HG03521 (cell line): ENCODE results near the gene CAMSAP3.

Experiments
- ATAC-seq: cut with Tn5 transposase; IDR thresholded peaks from one replicate; pipeline ENCODE4 v1.9.1; 2021; ENCODE audit warnings: mild to moderate bottlenecking, moderate library complexity; ENCODE audit not compliant: unreplicated experiment

The CAMSAP3 gene

DNA sequence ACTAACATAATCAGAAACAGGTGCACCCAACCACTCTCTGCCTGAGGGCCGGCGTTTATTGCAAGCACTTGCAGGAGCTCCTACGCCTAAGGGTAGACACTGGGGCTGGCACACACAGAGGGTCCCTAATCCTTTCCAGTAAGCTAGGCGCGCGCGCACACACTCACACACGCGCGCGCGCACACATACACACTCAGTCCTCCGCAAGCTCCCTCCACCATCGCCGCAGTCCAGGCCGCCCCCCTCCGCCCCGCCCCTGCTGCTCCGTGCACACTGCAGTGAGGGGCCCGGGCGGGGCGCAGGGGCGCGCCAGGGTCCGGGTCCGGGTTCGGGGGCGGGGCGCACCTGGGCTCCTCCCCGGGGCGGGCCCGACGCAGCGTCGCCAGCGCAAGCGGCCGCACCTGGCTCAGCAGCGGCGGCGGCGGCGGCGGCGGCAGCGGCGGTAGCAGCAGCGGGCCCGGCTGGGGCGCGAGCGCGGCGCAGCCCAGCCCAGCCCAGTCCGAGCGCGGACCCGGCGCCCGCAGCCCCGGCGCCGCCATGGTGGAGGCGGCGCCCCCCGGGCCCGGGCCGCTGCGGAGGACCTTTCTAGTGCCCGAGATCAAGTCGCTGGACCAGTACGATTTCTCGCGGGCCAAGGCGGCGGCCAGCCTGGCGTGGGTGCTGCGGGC lies at the start of gene CAMSAP3:
Gene CAMSAP3, plus strand, starts transcription at position 398 of the 668 bp plus-strand sequence. Its CDS starts 140 bp downstream, at position 538.
- ATAC-seq: no peak

DNA sequence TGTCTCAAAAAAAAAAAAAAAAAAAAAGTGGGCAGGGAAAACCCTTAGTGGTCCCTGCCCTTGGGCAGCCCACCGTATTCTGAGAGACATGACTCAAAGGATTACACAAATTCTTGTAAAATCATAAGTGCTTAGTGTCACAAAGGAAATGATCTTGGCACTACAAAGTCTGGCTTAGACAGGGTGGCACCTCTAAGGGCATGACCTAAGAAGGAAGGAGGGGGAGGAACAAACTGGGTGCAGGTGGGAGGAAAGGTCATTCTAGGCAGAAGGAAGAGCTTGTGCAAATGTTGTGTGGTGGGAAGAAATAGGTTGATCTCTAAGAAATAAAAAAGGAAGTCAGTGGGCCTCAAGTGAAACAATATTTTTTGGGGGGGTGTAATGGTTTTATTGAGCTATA lies 49.8 kb upstream of the CAMSAP3 start:
- no peak for ATAC-seq

DNA sequence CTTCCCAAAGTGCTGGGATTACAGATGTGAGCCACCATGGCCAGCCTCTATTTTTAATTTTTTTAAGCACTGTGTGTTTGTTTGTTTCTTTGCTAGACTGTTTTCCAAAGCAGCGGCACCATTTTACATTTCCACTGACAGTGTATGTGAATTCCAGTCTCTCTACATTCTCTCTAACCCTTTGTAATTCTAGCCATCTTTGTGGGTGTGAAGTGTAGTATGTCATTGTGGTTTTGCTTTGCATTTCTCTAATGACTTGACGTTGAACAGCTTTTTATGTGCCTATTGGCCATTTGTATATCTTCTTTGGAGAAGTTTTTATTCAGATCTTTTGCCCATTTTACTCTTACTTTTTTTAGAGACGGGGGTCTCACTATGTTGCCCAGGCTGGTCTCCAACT lies 48.5 kb upstream of the CAMSAP3 start:
- ATAC-seq: no peak

DNA sequence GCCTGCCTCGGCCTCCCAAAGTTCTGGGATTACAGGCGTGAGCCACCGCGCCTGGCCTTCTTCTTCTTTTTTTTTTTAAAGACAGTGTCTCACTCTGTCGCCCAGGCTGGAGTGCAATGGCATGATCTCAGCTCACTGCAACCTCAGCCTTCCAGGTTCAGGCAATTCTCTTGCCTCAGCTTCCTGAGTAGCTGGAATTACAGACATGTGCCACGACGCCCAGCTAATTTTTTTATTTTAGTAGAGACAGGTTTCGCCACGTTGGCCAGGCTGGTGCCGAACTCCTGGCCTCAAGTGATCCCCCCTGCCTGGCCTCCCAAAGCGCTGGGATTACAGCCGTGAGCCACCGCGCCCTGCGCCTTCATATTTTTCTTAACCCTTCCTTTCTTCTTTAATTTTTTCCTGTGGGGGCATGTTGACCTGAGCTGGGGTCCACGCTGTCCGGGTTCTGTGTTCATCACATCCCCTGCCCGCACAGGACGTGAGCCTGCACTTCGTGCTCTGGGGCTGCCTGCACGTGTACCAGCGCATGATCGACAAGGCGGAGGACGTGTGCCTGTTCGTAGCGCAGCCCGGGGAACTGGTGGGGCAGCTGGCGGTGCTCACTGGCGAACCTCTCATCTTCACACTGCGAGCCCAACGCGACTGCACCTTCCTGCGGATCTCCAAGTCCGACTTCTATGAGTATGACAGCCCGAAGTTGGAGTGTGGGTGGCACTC lies 46.1 kb upstream of the CAMSAP3 start:
- no peak for ATAC-seq

GRCh38 chr19:7550169-7550770 lies 45.4 kb upstream of the CAMSAP3 start:
- ATAC-seq: no peak

DNA sequence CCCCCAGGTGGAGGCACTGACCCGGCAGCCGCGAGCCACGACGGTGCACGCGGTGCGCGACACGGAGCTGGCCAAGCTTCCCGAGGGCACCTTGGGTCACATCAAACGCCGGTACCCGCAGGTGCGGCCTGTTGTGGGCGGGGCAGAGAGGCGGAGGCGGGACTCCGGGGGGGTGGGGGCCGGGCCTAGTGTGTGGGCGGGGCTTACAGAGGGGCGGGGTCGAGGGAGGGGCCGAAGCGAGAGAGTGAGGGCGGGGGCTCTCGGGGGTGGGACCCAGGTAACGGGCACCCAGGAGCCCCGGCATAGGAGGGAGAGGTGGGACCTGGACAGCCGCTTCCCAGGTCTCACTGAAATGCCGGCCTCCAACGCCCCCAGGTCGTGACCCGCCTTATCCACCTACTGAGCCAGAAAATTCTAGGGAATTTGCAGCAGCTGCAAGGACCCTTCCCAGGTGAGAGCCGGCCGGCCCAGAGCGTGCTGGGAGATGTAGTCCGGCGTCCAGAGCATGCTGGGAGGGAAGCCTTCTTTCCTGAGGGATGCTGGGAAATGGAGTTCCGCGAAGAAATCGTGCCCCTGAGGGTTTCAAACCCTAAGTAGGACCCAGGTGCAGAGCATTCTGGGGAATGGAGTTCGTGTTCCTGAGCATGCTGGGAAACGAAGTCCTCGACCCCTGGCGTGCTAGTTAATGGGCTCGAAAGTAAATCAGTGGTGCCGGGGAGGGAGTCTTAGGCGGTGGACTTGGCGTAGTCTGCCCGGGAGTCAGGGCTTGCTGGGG lies 44.5 kb upstream of the CAMSAP3 start:
- no peak for ATAC-seq

DNA sequence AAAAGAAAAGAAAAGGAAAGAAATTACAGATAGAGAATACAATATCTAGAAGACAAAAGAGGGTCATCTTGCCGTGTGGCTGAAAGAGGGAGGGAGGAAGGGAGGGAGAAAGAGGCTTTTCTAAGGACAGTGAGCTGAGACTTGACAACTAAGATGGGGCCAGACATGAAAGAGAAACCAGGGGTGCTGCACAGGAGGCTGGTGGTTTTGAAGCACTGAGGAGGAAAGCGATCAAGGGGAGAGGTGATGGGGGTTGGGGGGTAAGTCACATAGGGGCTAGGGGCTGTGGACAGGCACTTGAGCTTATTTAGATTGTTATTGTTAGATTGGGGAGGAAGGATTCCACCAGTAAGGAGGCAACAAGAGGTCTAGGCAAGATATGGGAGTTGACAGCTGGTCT lies 42.9 kb upstream of the CAMSAP3 start:
- no peak for ATAC-seq

- no peak for ATAC-seq
Measured at GRCh38 chr19:7554565-7554964, 41.1 kb upstream of the CAMSAP3 start.

- no peak for ATAC-seq
Measured at GRCh38 chr19:7554990-7555864, 40.4 kb upstream of the CAMSAP3 start.

DNA sequence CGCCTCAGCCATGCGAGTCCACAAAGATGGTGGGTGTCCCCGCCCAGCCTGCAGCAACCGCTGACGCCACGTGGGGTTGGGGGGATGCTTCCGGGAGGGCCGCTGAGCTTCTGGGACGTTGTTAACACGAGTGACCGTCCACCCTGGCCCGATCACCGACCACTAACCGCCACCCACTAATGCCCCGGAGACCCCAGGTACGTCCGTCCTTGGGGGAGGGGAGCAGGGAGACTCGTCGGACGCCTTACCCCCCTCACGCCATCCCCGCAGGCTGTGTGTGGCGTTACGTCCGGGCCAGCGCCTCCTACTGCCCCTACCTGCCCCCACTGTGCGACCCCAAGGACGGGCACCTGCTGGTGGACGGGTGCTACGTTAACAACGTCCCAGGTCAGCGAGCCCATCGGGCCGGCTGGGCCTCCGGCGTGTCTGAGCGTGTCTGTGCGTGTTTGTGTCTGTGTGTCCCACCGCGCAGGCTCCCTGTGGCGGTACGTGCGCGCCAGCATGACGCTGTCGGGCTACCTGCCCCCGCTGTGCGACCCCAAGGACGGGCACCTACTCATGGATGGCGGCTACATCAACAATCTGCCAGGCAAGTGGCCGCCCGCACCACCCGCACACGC lies 38.9 kb upstream of the CAMSAP3 start:
- ATAC-seq: no peak

DNA sequence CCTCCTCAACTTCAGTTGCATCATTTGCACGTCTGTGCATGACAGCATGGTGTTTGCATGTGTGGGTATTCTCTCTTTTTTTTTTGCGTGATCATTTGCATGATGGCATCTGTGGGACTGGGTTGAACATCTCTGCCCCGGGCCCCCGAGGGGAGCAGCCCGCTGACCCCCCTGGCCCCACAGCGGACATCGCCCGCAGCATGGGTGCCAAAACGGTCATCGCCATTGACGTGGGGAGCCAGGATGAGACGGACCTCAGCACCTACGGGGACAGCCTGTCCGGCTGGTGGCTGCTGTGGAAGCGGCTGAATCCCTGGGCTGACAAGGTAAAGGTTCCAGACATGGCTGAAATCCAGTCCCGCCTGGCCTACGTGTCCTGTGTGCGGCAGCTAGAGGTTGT lies 37.0 kb upstream of the CAMSAP3 start:
- ATAC-seq: no peak

GRCh38 chr19:7559102-7559501 lies 36.6 kb upstream of the CAMSAP3 start:
- ATAC-seq: no peak

DNA sequence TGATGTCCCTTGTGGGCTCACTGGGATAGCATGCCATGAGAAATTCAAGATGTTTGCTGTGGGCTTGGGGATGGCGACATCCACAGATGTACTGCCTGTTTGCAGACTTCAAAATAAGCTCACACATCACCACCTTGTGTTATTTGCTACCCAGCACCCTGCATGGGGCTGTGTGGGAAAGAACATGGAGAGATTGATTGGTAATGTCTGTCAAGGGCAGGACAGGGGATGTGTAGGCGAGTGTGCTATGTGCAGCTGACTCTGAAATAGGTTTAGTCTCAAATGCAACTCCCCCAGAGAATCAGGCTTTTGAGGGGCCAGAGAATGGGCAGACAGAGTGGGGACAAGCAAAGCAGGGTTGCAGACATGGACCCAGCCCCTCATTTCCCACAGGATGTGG lies 35.4 kb upstream of the CAMSAP3 start:
- no peak for ATAC-seq

DNA sequence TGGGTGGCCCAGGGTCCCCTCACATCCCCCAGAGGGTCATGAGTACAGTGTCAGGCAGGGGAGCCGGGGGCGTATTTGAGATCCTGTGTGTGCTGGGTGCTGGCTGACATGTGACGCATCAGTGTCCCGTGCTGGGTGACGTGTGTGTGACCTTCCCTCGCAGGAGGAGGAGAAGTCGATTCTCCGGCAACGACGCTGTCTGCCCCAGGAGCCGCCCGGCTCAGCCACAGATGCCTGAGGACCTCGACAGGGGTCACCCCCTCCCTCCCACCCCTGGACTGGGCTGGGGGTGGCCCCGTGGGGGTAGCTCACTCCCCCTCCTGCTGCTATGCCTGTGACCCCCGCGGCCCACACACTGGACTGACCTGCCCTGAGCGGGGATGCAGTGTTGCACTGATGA lies 34.3 kb upstream of the CAMSAP3 start:
- no peak for ATAC-seq

GRCh38 chr19:7562646-7563393 lies 32.8 kb upstream of the CAMSAP3 start:
- ATAC-seq: no peak

DNA sequence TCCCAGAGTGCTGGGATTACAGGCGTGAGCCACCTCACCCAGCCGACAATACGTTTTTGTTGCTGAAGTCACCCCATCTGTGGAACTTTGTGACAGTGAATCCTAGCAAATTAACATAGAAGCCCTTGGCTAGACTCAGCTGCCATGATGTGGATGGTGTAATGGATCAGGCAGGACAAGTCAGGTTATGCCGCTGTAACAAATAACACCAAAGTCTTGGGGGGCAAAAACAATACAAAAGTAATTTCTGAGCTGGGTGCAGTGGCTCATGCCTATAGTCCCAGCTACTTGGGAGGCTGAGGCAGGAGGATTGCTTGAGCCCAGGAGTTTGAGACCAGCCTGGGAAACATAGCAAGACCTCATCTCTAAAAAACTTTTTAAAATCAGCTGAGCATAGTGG lies 30.8 kb upstream of the CAMSAP3 start:
- ATAC-seq: no peak

DNA sequence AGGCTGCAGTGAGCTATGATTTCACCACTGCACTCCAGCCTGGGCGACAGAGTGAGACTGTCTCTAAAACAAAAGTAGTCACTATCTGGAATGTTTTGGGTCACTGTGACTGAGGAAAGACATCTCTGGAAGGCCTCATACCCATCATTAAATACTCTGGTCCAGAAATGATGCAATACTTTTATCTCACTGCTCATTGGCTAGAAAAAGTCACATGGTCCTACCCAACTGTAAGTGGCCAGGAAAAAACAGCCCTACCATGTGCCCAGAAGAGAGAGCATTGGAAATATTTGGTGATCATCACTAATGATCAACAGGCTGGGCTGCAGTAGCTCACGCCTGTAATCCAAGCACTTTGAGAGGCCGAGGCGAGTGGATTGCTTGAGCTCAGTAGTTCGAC lies 30.3 kb upstream of the CAMSAP3 start:
- no peak for ATAC-seq

GRCh38 chr19:7570761-7571160 lies 24.9 kb upstream of the CAMSAP3 start:
- ATAC-seq: no peak

- ATAC-seq: no peak
Measured at GRCh38 chr19:7575434-7576040, 20.1 kb upstream of the CAMSAP3 start.
